K562 (cell line): ENCODE measurements around the gene KLHL29. TPM values are rescaled to one million over a fixed set of nuclear protein-coding genes. Genes with fewer than 3 reads are reported as not detected.
A peak's percentile ranks its signal among the peaks of the same experiment; 100 is the strongest.

Experiments used
- E2F5 ChIP-seq: sonication (generic); formaldehyde crosslinking; IDR thresholded peaks from 2 replicates; pipeline ENCODE4 v1.8.0; 2022; ENCODE audit warnings: mild to moderate bottlenecking, missing genetic modification reagents
- FOXP4 ChIP-seq: sonication (generic); formaldehyde crosslinking; IDR thresholded peaks from 2 replicates; pipeline ENCODE4 v1.8.0; 2022; ENCODE audit warnings: mild to moderate bottlenecking, missing genetic modification reagents, borderline replicate concordance
- MYBL2 ChIP-seq, 2 experiments: fragments of 450-650 bp in 1 of 2; sonication (generic) in 1 of 2; formaldehyde crosslinking in 1 of 2; IDR thresholded peaks; 2 replicates each; pipeline versions ENCODE4 v1.6.1 to v1.8.1; 2017 to 2022; ENCODE audit warnings: borderline replicate concordance in 1 of 2, inconsistent platforms in 1 of 2, low read depth in 1 of 2, mild to moderate bottlenecking in 1 of 2, missing genetic modification reagents in 1 of 2, moderate library complexity in 1 of 2
- SREBF2 ChIP-seq: sonication (generic); formaldehyde crosslinking; IDR thresholded peaks from 2 replicates; pipeline ENCODE4 v1.4.0; 2020; ENCODE audit warnings: mild to moderate bottlenecking, missing genetic modification reagents
- ZNF431 ChIP-seq: sonication (generic); formaldehyde crosslinking; IDR thresholded peaks from 2 replicates; pipeline ENCODE4 v1.8.0; 2022; ENCODE audit warnings: mild to moderate bottlenecking, missing genetic modification reagents
- ZNF584 ChIP-seq: fragments of 200-800 bp; sonication (Bioruptor generic); IDR thresholded peaks from 2 replicates; pipeline ENCODE4 v1.6.1; 2016; ENCODE audit warnings: low read depth, mild to moderate bottlenecking, missing genetic modification characterization, missing compliant biosample characterization
- polyA plus RNA-seq, 8 experiments: library from polyadenylated mRNA; depleted of rRNA in 4 of 8; stranded (reverse) in 5 of 8; unstranded in 3 of 8; fragments of >200 nt; fragmentation: Nextera tagmentation in 2 of 8; fragmentation: Illumina TruSeq in 1 of 8; extraction: Ambion mirVana in 2 of 8; extraction: Trizol in 1 of 8; gene quantifications; 2 replicates each; pipeline versions ENCODE4 v1.2.1 to v1.2.3, GENCODE V29; 2011 to 2014; ENCODE audit warnings: inconsistent platforms in 1 of 8, missing spikeins in 1 of 8
- total RNA-seq, 7 experiments: library from RNA; depleted of rRNA in 6 of 7; stranded (reverse); fragments of >200 nt in 6 of 7; fragmentation: Illumina TruSeq in 2 of 7; extraction: Trizol in 2 of 7; gene quantifications; 2 replicates each; pipeline versions ENCODE4 v1.2.1 to v1.2.3, GENCODE V29; 2011 to 2021; ENCODE audit warnings: low replicate concordance in 1 of 7
- TF ChIP-seq, protein P1 (sequence below): fragments of 450-650 bp; IDR thresholded peaks from 2 replicates; pipeline ENCODE4 v1.6.1; 2016; ENCODE audit warnings: mild to moderate bottlenecking, moderate library complexity
- TF ChIP-seq, protein P2 (sequence below): sonication (generic); formaldehyde crosslinking; IDR thresholded peaks from 2 replicates; pipeline ENCODE4 v1.8.1; 2022; ENCODE audit warnings: missing genetic modification reagents
- TF ChIP-seq, protein P3 (sequence below), 2 experiments: fragments of 250-450 bp in 1 of 2; fragments of 450-650 bp in 1 of 2; sonication (Bioruptor Pico) in 1 of 2; IDR thresholded peaks; 2 replicates each; pipeline versions ENCODE4 v1.6.1 to v1.8.0; 2016 to 2021; ENCODE audit warnings: mild to moderate bottlenecking in 2 of 2, moderate library complexity in 2 of 2, missing compliant biosample characterization in 1 of 2, missing genetic modification characterization in 1 of 2

The KLHL29 gene
- total and polyA plus RNA-seq, 9 of the 15 experiments (the other 6 are each of a cell fraction or from before 2014, with no cell fraction given): 0.03 to 0.31 (median 0.08) TPM; not detected in 1

GRCh38 chr2:23449413-23449812, 64.4 kb downstream of the KLHL29 start (continued):
- TF ChIP-seq ZNF431 (CRISPR knock-in tag): no peak
- TF ChIP-seq, protein P1, sequence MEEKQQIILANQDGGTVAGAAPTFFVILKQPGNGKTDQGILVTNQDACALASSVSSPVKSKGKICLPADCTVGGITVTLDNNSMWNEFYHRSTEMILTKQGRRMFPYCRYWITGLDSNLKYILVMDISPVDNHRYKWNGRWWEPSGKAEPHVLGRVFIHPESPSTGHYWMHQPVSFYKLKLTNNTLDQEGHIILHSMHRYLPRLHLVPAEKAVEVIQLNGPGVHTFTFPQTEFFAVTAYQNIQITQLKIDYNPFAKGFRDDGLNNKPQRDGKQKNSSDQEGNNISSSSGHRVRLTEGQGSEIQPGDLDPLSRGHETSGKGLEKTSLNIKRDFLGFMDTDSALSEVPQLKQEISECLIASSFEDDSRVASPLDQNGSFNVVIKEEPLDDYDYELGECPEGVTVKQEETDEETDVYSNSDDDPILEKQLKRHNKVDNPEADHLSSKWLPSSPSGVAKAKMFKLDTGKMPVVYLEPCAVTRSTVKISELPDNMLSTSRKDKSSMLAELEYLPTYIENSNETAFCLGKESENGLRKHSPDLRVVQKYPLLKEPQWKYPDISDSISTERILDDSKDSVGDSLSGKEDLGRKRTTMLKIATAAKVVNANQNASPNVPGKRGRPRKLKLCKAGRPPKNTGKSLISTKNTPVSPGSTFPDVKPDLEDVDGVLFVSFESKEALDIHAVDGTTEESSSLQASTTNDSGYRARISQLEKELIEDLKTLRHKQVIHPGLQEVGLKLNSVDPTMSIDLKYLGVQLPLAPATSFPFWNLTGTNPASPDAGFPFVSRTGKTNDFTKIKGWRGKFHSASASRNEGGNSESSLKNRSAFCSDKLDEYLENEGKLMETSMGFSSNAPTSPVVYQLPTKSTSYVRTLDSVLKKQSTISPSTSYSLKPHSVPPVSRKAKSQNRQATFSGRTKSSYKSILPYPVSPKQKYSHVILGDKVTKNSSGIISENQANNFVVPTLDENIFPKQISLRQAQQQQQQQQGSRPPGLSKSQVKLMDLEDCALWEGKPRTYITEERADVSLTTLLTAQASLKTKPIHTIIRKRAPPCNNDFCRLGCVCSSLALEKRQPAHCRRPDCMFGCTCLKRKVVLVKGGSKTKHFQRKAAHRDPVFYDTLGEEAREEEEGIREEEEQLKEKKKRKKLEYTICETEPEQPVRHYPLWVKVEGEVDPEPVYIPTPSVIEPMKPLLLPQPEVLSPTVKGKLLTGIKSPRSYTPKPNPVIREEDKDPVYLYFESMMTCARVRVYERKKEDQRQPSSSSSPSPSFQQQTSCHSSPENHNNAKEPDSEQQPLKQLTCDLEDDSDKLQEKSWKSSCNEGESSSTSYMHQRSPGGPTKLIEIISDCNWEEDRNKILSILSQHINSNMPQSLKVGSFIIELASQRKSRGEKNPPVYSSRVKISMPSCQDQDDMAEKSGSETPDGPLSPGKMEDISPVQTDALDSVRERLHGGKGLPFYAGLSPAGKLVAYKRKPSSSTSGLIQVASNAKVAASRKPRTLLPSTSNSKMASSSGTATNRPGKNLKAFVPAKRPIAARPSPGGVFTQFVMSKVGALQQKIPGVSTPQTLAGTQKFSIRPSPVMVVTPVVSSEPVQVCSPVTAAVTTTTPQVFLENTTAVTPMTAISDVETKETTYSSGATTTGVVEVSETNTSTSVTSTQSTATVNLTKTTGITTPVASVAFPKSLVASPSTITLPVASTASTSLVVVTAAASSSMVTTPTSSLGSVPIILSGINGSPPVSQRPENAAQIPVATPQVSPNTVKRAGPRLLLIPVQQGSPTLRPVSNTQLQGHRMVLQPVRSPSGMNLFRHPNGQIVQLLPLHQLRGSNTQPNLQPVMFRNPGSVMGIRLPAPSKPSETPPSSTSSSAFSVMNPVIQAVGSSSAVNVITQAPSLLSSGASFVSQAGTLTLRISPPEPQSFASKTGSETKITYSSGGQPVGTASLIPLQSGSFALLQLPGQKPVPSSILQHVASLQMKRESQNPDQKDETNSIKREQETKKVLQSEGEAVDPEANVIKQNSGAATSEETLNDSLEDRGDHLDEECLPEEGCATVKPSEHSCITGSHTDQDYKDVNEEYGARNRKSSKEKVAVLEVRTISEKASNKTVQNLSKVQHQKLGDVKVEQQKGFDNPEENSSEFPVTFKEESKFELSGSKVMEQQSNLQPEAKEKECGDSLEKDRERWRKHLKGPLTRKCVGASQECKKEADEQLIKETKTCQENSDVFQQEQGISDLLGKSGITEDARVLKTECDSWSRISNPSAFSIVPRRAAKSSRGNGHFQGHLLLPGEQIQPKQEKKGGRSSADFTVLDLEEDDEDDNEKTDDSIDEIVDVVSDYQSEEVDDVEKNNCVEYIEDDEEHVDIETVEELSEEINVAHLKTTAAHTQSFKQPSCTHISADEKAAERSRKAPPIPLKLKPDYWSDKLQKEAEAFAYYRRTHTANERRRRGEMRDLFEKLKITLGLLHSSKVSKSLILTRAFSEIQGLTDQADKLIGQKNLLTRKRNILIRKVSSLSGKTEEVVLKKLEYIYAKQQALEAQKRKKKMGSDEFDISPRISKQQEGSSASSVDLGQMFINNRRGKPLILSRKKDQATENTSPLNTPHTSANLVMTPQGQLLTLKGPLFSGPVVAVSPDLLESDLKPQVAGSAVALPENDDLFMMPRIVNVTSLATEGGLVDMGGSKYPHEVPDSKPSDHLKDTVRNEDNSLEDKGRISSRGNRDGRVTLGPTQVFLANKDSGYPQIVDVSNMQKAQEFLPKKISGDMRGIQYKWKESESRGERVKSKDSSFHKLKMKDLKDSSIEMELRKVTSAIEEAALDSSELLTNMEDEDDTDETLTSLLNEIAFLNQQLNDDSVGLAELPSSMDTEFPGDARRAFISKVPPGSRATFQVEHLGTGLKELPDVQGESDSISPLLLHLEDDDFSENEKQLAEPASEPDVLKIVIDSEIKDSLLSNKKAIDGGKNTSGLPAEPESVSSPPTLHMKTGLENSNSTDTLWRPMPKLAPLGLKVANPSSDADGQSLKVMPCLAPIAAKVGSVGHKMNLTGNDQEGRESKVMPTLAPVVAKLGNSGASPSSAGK: no peak
- TF ChIP-seq ZNF584 (CRISPR knock-in tag): peak; percentile 40; the same call in 1 of the 2 replicates
- TF ChIP-seq FOXP4: no peak
- TF ChIP-seq E2F5 (CRISPR knock-in tag): no peak
- TF ChIP-seq, protein P2, sequence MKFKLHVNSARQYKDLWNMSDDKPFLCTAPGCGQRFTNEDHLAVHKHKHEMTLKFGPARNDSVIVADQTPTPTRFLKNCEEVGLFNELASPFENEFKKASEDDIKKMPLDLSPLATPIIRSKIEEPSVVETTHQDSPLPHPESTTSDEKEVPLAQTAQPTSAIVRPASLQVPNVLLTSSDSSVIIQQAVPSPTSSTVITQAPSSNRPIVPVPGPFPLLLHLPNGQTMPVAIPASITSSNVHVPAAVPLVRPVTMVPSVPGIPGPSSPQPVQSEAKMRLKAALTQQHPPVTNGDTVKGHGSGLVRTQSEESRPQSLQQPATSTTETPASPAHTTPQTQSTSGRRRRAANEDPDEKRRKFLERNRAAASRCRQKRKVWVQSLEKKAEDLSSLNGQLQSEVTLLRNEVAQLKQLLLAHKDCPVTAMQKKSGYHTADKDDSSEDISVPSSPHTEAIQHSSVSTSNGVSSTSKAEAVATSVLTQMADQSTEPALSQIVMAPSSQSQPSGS (CRISPR knock-in tag): no peak
- no peak for TF ChIP-seq SREBF2 (CRISPR knock-in tag)
- TF ChIP-seq, protein P3, sequence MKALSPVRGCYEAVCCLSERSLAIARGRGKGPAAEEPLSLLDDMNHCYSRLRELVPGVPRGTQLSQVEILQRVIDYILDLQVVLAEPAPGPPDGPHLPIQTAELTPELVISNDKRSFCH (CRISPR knock-in tag; IDR thresholded peaks at IDR 0.05): no peak
- TF ChIP-seq, protein P3 (tag; IDR thresholded peaks at IDR 0.05): no peak
- no peak for TF ChIP-seq MYBL2 (IDR thresholded peaks at IDR 0.05; ENCODE audit: low read depth)
- TF ChIP-seq MYBL2 (CRISPR knock-in tag; IDR thresholded peaks at IDR 0.05; ENCODE audit: borderline replicate concordance): no peak
